HL-60 (cell line): ENCODE data around the gene MYO9B.

Experiments
- DNase-seq, 2 experiments: peaks; one replicate each; pipeline ENCODE4 v3.0.0-alpha.2; 2010 to 2020; ENCODE audit warnings: low read depth in 1 of 2, low spot score in 1 of 2
- H3K27ac ChIP-seq: fragments of 250-450 bp; sonication (Bioruptor Pico); replicated peaks from 2 replicates; pipeline ENCODE4 v1.5.1; 2020; ENCODE audit warnings: mild to moderate bottlenecking, moderate library complexity
- H3K27me3 ChIP-seq: fragments of 250-450 bp; sonication (Bioruptor Pico); 2 replicates; pipeline ENCODE4 v1.5.1; 2021; ENCODE audit warnings: mild to moderate bottlenecking, moderate library complexity; ENCODE audit not compliant: insufficient read depth, poor library complexity, severe bottlenecking
- H3K4me3 ChIP-seq: replicated peaks from 2 replicates; pipeline ENCODE4 v1.5.1; 2011; ENCODE audit warnings: mild to moderate bottlenecking, control low read depth, low read length; ENCODE audit not compliant: insufficient read depth
- CTCF ChIP-seq: IDR thresholded peaks from one replicate; pipeline ENCODE4 v1.5.1; 2011; ENCODE audit warnings: low read length, control low read depth, inconsistent platforms; ENCODE audit not compliant: insufficient read depth
- GABPA ChIP-seq: IDR thresholded peaks from 2 replicates; pipeline ENCODE4 v1.6.1; 2012; ENCODE audit warnings: low read depth
- POLR2AphosphoS5 ChIP-seq: IDR thresholded peaks from 2 replicates; pipeline ENCODE4 v1.6.1; 2012; ENCODE audit warnings: low read depth
- REST ChIP-seq: IDR thresholded peaks from 2 replicates; pipeline ENCODE4 v1.6.1; 2012; ENCODE audit warnings: low read depth; ENCODE audit not compliant: insufficient replicate concordance
- SPI1 ChIP-seq: IDR thresholded peaks from 2 replicates; pipeline ENCODE4 v1.6.1; 2012; ENCODE audit warnings: low read depth, mild to moderate bottlenecking, borderline replicate concordance

Gene MYO9B

GRCh38 chr19:17055636-17056035, 19.9 kb upstream of the MYO9B start:
- TF ChIP-seq SPI1 (no peak), POLR2AphosphoS5 (no peak)
- no peak for DNase-seq
- H3K27ac ChIP-seq = no peak overlapping the region
- no peak overlapping the region for H3K4me3 ChIP-seq
- no peaks in the 10 kb centered on the region for H3K27me3 ChIP-seq

- DNase-seq = no peak
- no peaks in the 10 kb centered on the region for H3K27me3 ChIP-seq
- H3K27ac ChIP-seq = no peak overlapping the region
- no peak overlapping the region for H3K4me3 ChIP-seq
- TF ChIP-seq POLR2AphosphoS5 = no peak
- no peak for TF ChIP-seq GABPA
- TF ChIP-seq CTCF = no peak
- no peak for TF ChIP-seq REST
- TF ChIP-seq SPI1 = no peak
These were observed 17.3 kb upstream of the MYO9B start for GRCh38 chr19:17058236-17058635.

GRCh38 chr19:17060802-17061201, 14.8 kb upstream of the MYO9B start:
- Histone ChIP-seq H3K27me3 (no peaks in the 10 kb centered on the region), H3K27ac (no peak overlapping the region), H3K4me3 (no peak overlapping the region)
- DNase-seq = no peak
- TF ChIP-seq CTCF = no peak
- no peak for TF ChIP-seq SPI1
- TF ChIP-seq POLR2AphosphoS5 = no peak
- no peak for TF ChIP-seq GABPA
- TF ChIP-seq REST = no peak

DNA sequence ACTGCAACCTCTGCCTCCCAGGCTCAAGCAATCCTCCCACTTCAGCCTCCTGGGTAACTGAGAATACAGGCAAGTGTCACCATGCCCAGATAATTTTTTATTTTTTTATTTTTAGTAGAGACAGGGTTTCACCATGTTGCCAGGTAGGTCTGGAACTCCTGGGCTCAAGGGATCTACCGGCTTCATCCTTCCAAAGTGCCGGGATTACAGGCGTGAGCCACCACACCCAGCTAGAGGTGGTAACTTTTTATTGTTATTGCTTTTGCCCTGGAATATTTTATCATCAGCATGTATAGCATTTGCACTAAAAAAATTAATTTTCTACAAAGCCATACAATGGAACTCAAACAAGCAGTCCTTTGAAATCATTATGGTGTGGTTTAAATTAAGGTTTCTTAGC, 14.4 kb upstream of the MYO9B start:
- Histone ChIP-seq H3K27ac (no peak overlapping the region), H3K4me3 (no peak overlapping the region), H3K27me3 (no peaks in the 10 kb centered on the region)
- no peak for DNase-seq
- no peak for TF ChIP-seq POLR2AphosphoS5
- no peak for TF ChIP-seq SPI1
- no peak for TF ChIP-seq CTCF
- TF ChIP-seq REST = no peak
- no peak for TF ChIP-seq GABPA
